Measurements from ENCODE around the gene ULBP1. TPM values are rescaled to one million over a fixed set of nuclear protein-coding genes. Genes with fewer than 3 reads are reported as not detected.
"Not testable (repeated sequence)": the region's sequence is repeated elsewhere in the genome, so short reads cannot be mapped to it uniquely, and the experiment has no call there.

Gene ULBP1
- total RNA-seq, 1 donor from 2014 or later, result 2.0 TPM

- intact Hi-C loops (cut with micrococcal nuclease), result loop anchor here (5.0 to 10.0 kb wide), 2 partner anchors 297 to 796 kb away; no protein-coding TSS in a partner anchor
Observed at GRCh38 chr6:150018846-150019580, 55.3 kb downstream of the ULBP1 start.

- intact Hi-C loops (cut with micrococcal nuclease), result not testable (repeated sequence)
Observed at GRCh38 chr6:150021870-150022269, 58.1 kb downstream of the ULBP1 start.

Other genes with a start within 250 kb of the ULBP1 start
- 41.6 and 43.5 TPM in 2 replicates for gene LATS1, start 245.8 kb upstream of the ULBP1 start, total RNA-seq
- 68.3 and 70.4 TPM in 2 replicates for gene NUP43, start 217.4 kb upstream of the ULBP1 start, total RNA-seq
- 74.5 and 85.9 TPM in 2 replicates for gene PCMT1, start 214.2 kb upstream of the ULBP1 start, total RNA-seq
- gene LRP11, start 99.6 kb upstream of the ULBP1 start, total RNA-seq, result 2.8 and 2.9 TPM in 2 replicates
- not detected in 2 replicates for gene RAET1E, start 65.8 kb upstream of the ULBP1 start, total RNA-seq
- gene RAET1G, start 40.8 kb upstream of the ULBP1 start, total RNA-seq, result not detected in 2 replicates
- gene ULBP2, start 21.9 kb upstream of the ULBP1 start, total RNA-seq, result 1.8 and 2.9 TPM in 2 replicates
- not detected in 2 replicates for gene RAET1L, start 61.6 kb downstream of the ULBP1 start, total RNA-seq
- gene ULBP3, start 105.2 kb downstream of the ULBP1 start, total RNA-seq, result 0.81 and 0.98 TPM in 2 replicates
- 0.15 TPM in 1 of 2 replicates, not detected in the other for gene PPP1R14C, start 179.1 kb downstream of the ULBP1 start, total RNA-seq

All from T-helper 1 cell treated with Interleukin-12 subunit alpha and Interleukin-12 subunit beta and Interleukin-4 antibody, amounts not matched to agents 30 ng/mL and 1 ng/mL, for 36 hours (primary cell).